ENCODE data around the gene SLC9A2. TPM values are rescaled to one million over a fixed set of nuclear protein-coding genes. Genes with fewer than 3 reads are reported as not detected.
A peak's percentile ranks its signal among the peaks of the same experiment; 100 is the strongest.

SLC9A2 gene
- total and polyA plus RNA-seq, 4 experiments from 2014 or later = not detected

DNA sequence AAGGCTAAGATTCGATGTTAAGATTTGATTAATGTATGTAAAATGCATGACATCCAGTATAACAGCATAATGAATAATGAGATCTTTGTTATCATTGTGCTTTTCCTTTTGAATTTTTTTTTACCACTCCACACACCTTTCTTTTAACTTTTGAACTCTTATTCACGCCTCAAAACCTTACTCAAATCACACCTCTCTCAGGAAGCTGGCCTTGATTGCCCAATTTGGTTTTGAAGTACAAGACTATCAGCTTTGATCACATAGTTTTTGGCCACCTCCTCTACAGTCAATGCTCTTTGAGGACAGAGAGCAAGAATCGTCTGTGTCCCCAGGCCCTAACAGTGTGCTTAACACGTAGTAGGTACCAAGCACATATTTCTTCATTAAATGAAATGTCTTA is 29.9 kb upstream of the SLC9A2 start:
- Histone ChIP-seq H3K4me3 (ENCODE audit: low read length in 2 of 2) (no peak overlapping the region), H3K27ac (ENCODE audit: low read depth, low read length) (no peak overlapping the region), H3K4me1 (ENCODE audit: insufficient read depth, low read length) (no peaks in the 10 kb centered on the region), H3K36me3 (ENCODE audit: insufficient read depth, low read length) (no peaks in the 10 kb centered on the region), H3K9me3 (ENCODE audit: control insufficient read depth in 1 of 2, low read length in 2 of 2) (no peaks in the 10 kb centered on the region), H3K27me3 (ENCODE audit: insufficient read depth, low read length) (no peaks in the 10 kb centered on the region)
- intact Hi-C loops (cut with micrococcal nuclease) = no loop called here
- no peaks in the 10 kb centered on the region for H3K4me1 Mint-ChIP-seq
- ChIA-PET CTCF (ENCODE audit: partially characterized antibody) (interaction anchor here (1.6 kb wide), 1 partner anchor 28 kb away, joined by 3 read pairs; no protein-coding TSS in a partner anchor), POLR2A (ENCODE audit: partially characterized antibody) (no interaction called here)
- H3K36me3 Mint-ChIP-seq = no peaks in the 10 kb centered on the region
- peaks cover 9 to 18% of the 10 kb centered on the region in 2 donors for H3K27me3 Mint-ChIP-seq
- H3K4me3 Mint-ChIP-seq = no peak overlapping the region
- H3K27ac Mint-ChIP-seq = no peak overlapping the region
- H3K9me3 Mint-ChIP-seq = peaks cover 0 to 2% (median 0%) of the 10 kb centered on the region in 8 donors
- DNase-seq = no peak

- intact Hi-C loops (cut with micrococcal nuclease) = no loop called here
- Histone ChIP-seq H3K4me1 (ENCODE audit: insufficient read depth, low read length) (no peaks in the 10 kb centered on the region), H3K4me3 (ENCODE audit: low read length in 2 of 2) (no peak overlapping the region), H3K36me3 (ENCODE audit: insufficient read depth, low read length) (no peaks in the 10 kb centered on the region), H3K9me3 (ENCODE audit: control insufficient read depth in 1 of 2, low read length in 2 of 2) (no peaks in the 10 kb centered on the region), H3K27me3 (ENCODE audit: insufficient read depth, low read length) (no peaks in the 10 kb centered on the region), H3K27ac (ENCODE audit: low read depth, low read length) (no peak overlapping the region)
- Mint-ChIP-seq H3K4me3 (no peak overlapping the region), H3K27me3 (peaks cover 10 to 16% of the 10 kb centered on the region in 2 donors), H3K4me1 (no peaks in the 10 kb centered on the region), H3K36me3 (no peaks in the 10 kb centered on the region), H3K9me3 (peaks cover 0 to 2% (median 0%) of the 10 kb centered on the region in 8 donors), H3K27ac (no peak overlapping the region)
- CTCF ChIA-PET (ENCODE audit: partially characterized antibody) = no interaction called here
- POLR2A ChIA-PET (ENCODE audit: partially characterized antibody) = no interaction called here
- DNase-seq = no peak
Measured at GRCh38 chr2:102591491-102592045, 27.8 kb upstream of the SLC9A2 start.

- Mint-ChIP-seq H3K27ac (no peak overlapping the region), H3K36me3 (no peaks in the 10 kb centered on the region), H3K4me1 (no peaks in the 10 kb centered on the region), H3K9me3 (peaks cover 0 to 2% (median 0%) of the 10 kb centered on the region in 8 donors), H3K4me3 (no peak overlapping the region), H3K27me3 (peaks cover 10 to 16% of the 10 kb centered on the region in 2 donors)
- Histone ChIP-seq H3K27me3 (ENCODE audit: insufficient read depth, low read length) (no peaks in the 10 kb centered on the region), H3K36me3 (ENCODE audit: insufficient read depth, low read length) (no peaks in the 10 kb centered on the region), H3K27ac (ENCODE audit: low read depth, low read length) (no peak overlapping the region), H3K9me3 (ENCODE audit: control insufficient read depth in 1 of 2, low read length in 2 of 2) (no peaks in the 10 kb centered on the region), H3K4me1 (ENCODE audit: insufficient read depth, low read length) (no peaks in the 10 kb centered on the region), H3K4me3 (ENCODE audit: low read length in 2 of 2) (no peak overlapping the region)
- CTCF ChIA-PET (ENCODE audit: partially characterized antibody) = no interaction called here
- intact Hi-C loops (cut with micrococcal nuclease) = no loop called here
- DNase-seq = peak in 1 of 5 donors; percentile 5
- POLR2A ChIA-PET (ENCODE audit: partially characterized antibody) = no interaction called here
Measured at GRCh38 chr2:102592601-102593000, 26.8 kb upstream of the SLC9A2 start.

DNA sequence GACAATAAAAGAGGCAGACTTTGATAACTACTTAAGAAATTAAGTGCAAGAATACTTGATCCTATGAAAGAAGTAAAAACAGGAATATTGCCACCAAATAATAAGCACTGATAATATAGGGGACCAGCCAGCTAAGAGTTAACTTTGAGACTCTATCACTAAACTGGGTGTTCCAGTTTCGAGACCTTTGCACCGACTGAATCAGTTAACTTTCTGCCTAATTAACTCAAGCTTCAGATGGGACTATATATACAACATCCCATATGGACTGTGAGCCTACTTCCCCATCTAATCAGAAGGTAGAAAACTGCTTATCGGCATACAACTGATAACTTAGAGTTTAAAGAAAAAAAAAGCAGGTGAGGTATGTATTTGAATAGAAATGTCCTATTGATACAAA is 25.8 kb upstream of the SLC9A2 start:
- Mint-ChIP-seq H3K36me3 (no peaks in the 10 kb centered on the region), H3K27me3 (peaks cover 12 to 14% of the 10 kb centered on the region in 2 donors), H3K9me3 (peaks cover 0 to 1% (median 0%) of the 10 kb centered on the region in 8 donors), H3K4me1 (no peaks in the 10 kb centered on the region), H3K4me3 (no peak overlapping the region), H3K27ac (no peak overlapping the region)
- DNase-seq = no peak
- intact Hi-C loops (cut with micrococcal nuclease) = no loop called here
- CTCF ChIA-PET (ENCODE audit: partially characterized antibody) = no interaction called here
- Histone ChIP-seq H3K27me3 (ENCODE audit: insufficient read depth, low read length) (no peaks in the 10 kb centered on the region), H3K4me3 (ENCODE audit: low read length in 2 of 2) (no peak overlapping the region), H3K4me1 (ENCODE audit: insufficient read depth, low read length) (no peaks in the 10 kb centered on the region), H3K9me3 (ENCODE audit: control insufficient read depth in 1 of 2, low read length in 2 of 2) (no peaks in the 10 kb centered on the region), H3K36me3 (ENCODE audit: insufficient read depth, low read length) (no peaks in the 10 kb centered on the region), H3K27ac (ENCODE audit: low read depth, low read length) (no peak overlapping the region)
- POLR2A ChIA-PET (ENCODE audit: partially characterized antibody) = no interaction called here

DNA sequence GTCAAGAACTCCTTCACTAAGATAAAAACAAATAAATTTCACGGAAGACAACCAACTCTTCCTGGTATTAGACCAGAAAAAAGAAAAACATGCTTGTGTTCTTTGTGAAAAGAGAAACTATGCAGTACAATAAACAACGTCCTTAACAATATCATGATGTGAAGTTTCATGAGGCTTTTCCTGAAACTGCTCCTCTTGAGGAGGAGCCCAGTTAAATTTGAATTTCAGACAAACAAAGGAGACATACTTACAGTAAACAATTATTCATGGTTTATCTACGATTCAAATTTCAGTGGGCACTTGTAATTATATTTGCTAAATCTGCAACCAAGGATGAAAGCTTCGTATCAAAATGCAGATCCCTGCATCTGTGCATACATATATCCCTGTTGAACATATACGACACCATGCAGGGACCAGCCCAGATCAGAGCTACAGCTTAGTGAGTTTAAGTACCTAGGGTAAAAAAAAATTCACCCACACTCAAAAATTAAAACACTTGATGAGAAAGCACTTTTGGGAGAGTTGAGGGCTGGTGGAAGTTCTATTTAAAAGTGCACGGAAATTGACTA is 24.8 kb upstream of the SLC9A2 start:
- H3K4me3 ChIP-seq (ENCODE audit: low read length in 2 of 2) = no peak overlapping the region
- intact Hi-C loops (cut with micrococcal nuclease) = no loop called here
- no peak overlapping the region for H3K4me3 Mint-ChIP-seq

DNA sequence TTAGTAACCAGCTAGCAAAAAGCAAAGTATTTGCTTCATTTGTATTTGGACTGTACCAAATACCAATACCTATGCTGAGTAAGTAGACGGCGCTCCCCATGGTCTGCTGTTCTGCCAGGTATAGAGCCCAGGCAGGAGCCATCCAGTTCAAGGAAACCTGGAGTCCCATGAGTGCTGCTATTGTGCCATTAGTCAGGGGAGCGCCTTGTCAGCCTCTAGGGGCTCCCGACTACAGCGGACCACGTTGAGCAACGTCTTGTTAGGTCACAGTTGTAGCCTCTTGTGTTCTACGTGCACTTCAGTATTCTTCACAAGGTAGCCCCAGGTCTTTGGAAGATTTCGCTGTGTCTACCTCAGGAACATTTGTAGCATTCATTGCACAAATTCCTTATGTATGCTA is 21.6 kb upstream of the SLC9A2 start:
- intact Hi-C loops (cut with micrococcal nuclease) = no loop called here
- Mint-ChIP-seq H3K27me3 (peaks cover 15 to 18% of the 10 kb centered on the region in 2 donors), H3K4me1 (no peaks in the 10 kb centered on the region), H3K36me3 (no peaks in the 10 kb centered on the region), H3K27ac (no peak overlapping the region), H3K9me3 (peaks cover 0 to 2% (median 0%) of the 10 kb centered on the region in 8 donors), H3K4me3 (no peak overlapping the region)
- Histone ChIP-seq H3K4me1 (ENCODE audit: insufficient read depth, low read length) (no peaks in the 10 kb centered on the region), H3K4me3 (ENCODE audit: low read length in 2 of 2) (no peak overlapping the region), H3K27ac (ENCODE audit: low read depth, low read length) (no peak overlapping the region), H3K27me3 (ENCODE audit: insufficient read depth, low read length) (no peaks in the 10 kb centered on the region), H3K36me3 (ENCODE audit: insufficient read depth, low read length) (no peaks in the 10 kb centered on the region), H3K9me3 (ENCODE audit: control insufficient read depth in 1 of 2, low read length in 2 of 2) (no peaks in the 10 kb centered on the region)
- no peak for DNase-seq
- ChIA-PET CTCF (ENCODE audit: partially characterized antibody) (no interaction called here), POLR2A (ENCODE audit: partially characterized antibody) (no interaction called here)

More for the DNA sequence above, 24.8 kb upstream of the SLC9A2 start:
- POLR2A ChIA-PET (ENCODE audit: partially characterized antibody) = no interaction called here
- DNase-seq = no peak
- H3K36me3 Mint-ChIP-seq = no peaks in the 10 kb centered on the region
- no peaks in the 10 kb centered on the region for H3K9me3 Mint-ChIP-seq
- Histone ChIP-seq H3K27ac (ENCODE audit: low read depth, low read length) (no peak overlapping the region), H3K36me3 (ENCODE audit: insufficient read depth, low read length) (no peaks in the 10 kb centered on the region), H3K9me3 (ENCODE audit: control insufficient read depth in 1 of 2, low read length in 2 of 2) (no peaks in the 10 kb centered on the region), H3K27me3 (ENCODE audit: insufficient read depth, low read length) (no peaks in the 10 kb centered on the region), H3K4me1 (ENCODE audit: insufficient read depth, low read length) (no peaks in the 10 kb centered on the region)
- H3K27ac Mint-ChIP-seq = no peak overlapping the region
- peaks cover 12 to 13% of the 10 kb centered on the region in 2 donors for H3K27me3 Mint-ChIP-seq
- CTCF ChIA-PET (ENCODE audit: partially characterized antibody) = interaction anchor here (1.2 kb wide), 1 partner anchor 121 kb away, joined by 3 read pairs; the partner anchor contains the start of gene SLC9A4
- no peaks in the 10 kb centered on the region for H3K4me1 Mint-ChIP-seq

DNA sequence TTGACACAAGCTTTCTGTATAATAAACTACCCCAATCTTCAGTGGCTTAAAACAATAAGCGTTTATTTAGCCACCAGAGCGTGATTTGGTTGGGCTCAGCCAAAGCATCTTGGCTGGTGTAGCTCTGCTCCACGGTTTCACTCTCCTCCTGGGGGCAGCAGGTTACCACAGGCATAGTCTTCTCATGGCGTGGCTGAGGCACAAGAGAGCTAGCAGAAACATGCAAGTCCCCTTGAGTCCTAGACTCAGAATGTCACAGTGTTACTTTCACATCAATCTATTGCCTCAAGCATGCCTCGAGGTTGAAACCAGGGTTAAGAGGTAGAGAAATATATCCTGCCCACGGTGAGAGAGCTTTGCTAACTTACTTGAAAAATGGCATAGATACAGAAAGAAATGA is 19.9 kb upstream of the SLC9A2 start:
- POLR2A ChIA-PET (ENCODE audit: partially characterized antibody) = no interaction called here
- H3K4me1 Mint-ChIP-seq = no peaks in the 10 kb centered on the region
- CTCF ChIA-PET (ENCODE audit: partially characterized antibody) = no interaction called here
- H3K27me3 Mint-ChIP-seq = peaks cover 12 to 19% of the 10 kb centered on the region in 2 donors
- no peaks in the 10 kb centered on the region for H3K9me3 ChIP-seq (ENCODE audit: control insufficient read depth in 1 of 2, low read length in 2 of 2)
- H3K4me3 ChIP-seq (ENCODE audit: low read length in 2 of 2) = no peak overlapping the region
- intact Hi-C loops (cut with micrococcal nuclease) = no loop called here
- no peaks in the 10 kb centered on the region for H3K4me1 ChIP-seq (ENCODE audit: insufficient read depth, low read length)
- H3K27ac Mint-ChIP-seq = no peak overlapping the region
- H3K9me3 Mint-ChIP-seq = peaks cover 0 to 2% (median 0%) of the 10 kb centered on the region in 8 donors
- no peaks in the 10 kb centered on the region for H3K36me3 ChIP-seq (ENCODE audit: insufficient read depth, low read length)
- H3K27ac ChIP-seq (ENCODE audit: low read depth, low read length) = no peak overlapping the region
- H3K36me3 Mint-ChIP-seq = no peaks in the 10 kb centered on the region
- no peak overlapping the region for H3K4me3 Mint-ChIP-seq
- no peak for DNase-seq
- no peaks in the 10 kb centered on the region for H3K27me3 ChIP-seq (ENCODE audit: insufficient read depth, low read length)
